ENCODE data around the gene PRSS37. TPM values are rescaled to one million over a fixed set of nuclear protein-coding genes. Genes with fewer than 3 reads are reported as not detected.

PRSS37 gene
- total RNA-seq, 2 experiments from 2014 or later, result not detected

DNA sequence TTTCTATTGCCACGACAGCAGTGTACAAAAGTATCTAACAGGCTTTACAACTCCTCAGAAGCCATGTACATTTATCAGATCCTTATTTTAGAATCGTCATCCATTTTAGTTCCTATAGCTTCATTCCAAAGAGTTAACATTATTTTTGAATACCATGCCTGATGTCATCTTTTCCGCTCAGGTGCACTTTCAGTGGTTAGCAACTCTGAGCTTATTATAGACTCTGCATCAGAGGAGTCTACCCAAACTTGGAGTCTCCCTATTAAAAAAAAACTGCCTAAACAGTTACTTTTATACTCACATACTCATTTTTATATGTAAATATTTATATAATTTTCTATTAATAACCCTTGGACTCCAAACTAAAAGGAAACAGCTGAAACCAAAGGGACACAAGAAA lies 31.6 kb upstream of the PRSS37 start:
- BruUV-seq (replicated peaks), result no TSS peak
- ChIA-PET POLR2A (no interaction called here), CTCF (ENCODE audit: unreplicated experiment) (no interaction called here)
- no peaks in the 10 kb centered on the region for H4K20me1 ChIP-seq (ENCODE audit: insufficient read depth, low read length)
- no peak overlapping the region for H2AFZ ChIP-seq (ENCODE audit: low read length)
- no peak overlapping the region for H3K4me2 ChIP-seq (ENCODE audit: low read length)
- intact Hi-C loops (cut with micrococcal nuclease; ENCODE audit: unreplicated experiment), result no loop called here
- H3K36me3 ChIP-seq (ENCODE audit: insufficient read depth, low read length), result no peaks in the 10 kb centered on the region
- DNase-seq (ENCODE audit: low spot score), result no peak
- H3K4me1 ChIP-seq (ENCODE audit: insufficient read depth, low read length, poor library complexity, severe bottlenecking), result no peaks in the 10 kb centered on the region
- H3K27ac ChIP-seq (ENCODE audit: low read depth, low read length, poor library complexity, severe bottlenecking), result no peak overlapping the region
- H3K79me2 ChIP-seq (ENCODE audit: insufficient read depth, low read depth, low read length), result no peaks in the 10 kb centered on the region
- no peaks in the 10 kb centered on the region for H3K9me3 ChIP-seq (ENCODE audit: low read length)
- H3K9me2 ChIP-seq (ENCODE audit: insufficient read depth, low read length), result no peaks in the 10 kb centered on the region
- no peak overlapping the region for H3K4me3 ChIP-seq (ENCODE audit: low read depth, low read length, poor library complexity, severe bottlenecking)
- TF ChIP-seq, protein P1, sequence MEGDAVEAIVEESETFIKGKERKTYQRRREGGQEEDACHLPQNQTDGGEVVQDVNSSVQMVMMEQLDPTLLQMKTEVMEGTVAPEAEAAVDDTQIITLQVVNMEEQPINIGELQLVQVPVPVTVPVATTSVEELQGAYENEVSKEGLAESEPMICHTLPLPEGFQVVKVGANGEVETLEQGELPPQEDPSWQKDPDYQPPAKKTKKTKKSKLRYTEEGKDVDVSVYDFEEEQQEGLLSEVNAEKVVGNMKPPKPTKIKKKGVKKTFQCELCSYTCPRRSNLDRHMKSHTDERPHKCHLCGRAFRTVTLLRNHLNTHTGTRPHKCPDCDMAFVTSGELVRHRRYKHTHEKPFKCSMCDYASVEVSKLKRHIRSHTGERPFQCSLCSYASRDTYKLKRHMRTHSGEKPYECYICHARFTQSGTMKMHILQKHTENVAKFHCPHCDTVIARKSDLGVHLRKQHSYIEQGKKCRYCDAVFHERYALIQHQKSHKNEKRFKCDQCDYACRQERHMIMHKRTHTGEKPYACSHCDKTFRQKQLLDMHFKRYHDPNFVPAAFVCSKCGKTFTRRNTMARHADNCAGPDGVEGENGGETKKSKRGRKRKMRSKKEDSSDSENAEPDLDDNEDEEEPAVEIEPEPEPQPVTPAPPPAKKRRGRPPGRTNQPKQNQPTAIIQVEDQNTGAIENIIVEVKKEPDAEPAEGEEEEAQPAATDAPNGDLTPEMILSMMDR (conservative IDR thresholded peaks at IDR 0.05; ENCODE audit: low read length), result no peak
- TF ChIP-seq EZH2phosphoT487 (IDR thresholded peaks at IDR 0.05; ENCODE audit: borderline replicate concordance, low read depth, low read length), result no peak

DNA sequence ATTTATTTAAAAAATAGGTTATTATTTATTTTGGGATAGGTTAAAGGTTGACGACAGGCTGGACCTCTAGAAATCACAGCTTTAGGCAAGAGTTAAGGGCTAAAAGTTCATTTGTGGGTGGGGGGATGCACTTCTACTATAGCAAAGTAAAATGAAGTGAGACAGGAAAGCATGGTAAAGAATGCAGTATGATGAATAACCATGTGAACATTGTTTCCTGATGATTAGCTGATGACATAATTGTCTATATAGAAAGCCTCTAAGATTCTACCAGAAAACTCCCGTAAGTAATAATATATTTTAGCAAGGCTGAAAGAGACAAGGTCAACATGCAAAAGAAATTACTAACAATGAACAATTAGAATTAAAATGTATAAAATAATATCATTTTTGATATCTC lies 25.7 kb upstream of the PRSS37 start:
- no peaks in the 10 kb centered on the region for H4K20me1 ChIP-seq (ENCODE audit: insufficient read depth, low read length)
- H3K36me3 ChIP-seq (ENCODE audit: insufficient read depth, low read length), result no peaks in the 10 kb centered on the region
- H3K4me3 ChIP-seq (ENCODE audit: low read depth, low read length, poor library complexity, severe bottlenecking), result no peak overlapping the region
- H3K4me2 ChIP-seq (ENCODE audit: low read length), result no peak overlapping the region
- no peaks in the 10 kb centered on the region for H3K9me3 ChIP-seq (ENCODE audit: low read length)
- H3K79me2 ChIP-seq (ENCODE audit: insufficient read depth, low read depth, low read length), result no peaks in the 10 kb centered on the region
- POLR2A ChIA-PET, result interaction anchor here (0.6 kb wide), 1 partner anchor 1471 kb away, joined by 5 read pairs; no protein-coding TSS in a partner anchor
- H3K27ac ChIP-seq (ENCODE audit: low read depth, low read length, poor library complexity, severe bottlenecking), result no peak overlapping the region
- intact Hi-C loops (cut with micrococcal nuclease; ENCODE audit: unreplicated experiment), result no loop called here
- H3K4me1 ChIP-seq (ENCODE audit: insufficient read depth, low read length, poor library complexity, severe bottlenecking), result no peaks in the 10 kb centered on the region
- BruUV-seq (replicated peaks), result no TSS peak
- TF ChIP-seq, protein P1 (conservative IDR thresholded peaks at IDR 0.05; ENCODE audit: low read length), result no peak
- no peak for TF ChIP-seq EZH2phosphoT487 (IDR thresholded peaks at IDR 0.05; ENCODE audit: borderline replicate concordance, low read depth, low read length)
- H3K9me2 ChIP-seq (ENCODE audit: insufficient read depth, low read length), result no peaks in the 10 kb centered on the region
- CTCF ChIA-PET (ENCODE audit: unreplicated experiment), result no interaction called here
- no peak overlapping the region for H2AFZ ChIP-seq (ENCODE audit: low read length)
- no peak for DNase-seq (ENCODE audit: low spot score)

DNA sequence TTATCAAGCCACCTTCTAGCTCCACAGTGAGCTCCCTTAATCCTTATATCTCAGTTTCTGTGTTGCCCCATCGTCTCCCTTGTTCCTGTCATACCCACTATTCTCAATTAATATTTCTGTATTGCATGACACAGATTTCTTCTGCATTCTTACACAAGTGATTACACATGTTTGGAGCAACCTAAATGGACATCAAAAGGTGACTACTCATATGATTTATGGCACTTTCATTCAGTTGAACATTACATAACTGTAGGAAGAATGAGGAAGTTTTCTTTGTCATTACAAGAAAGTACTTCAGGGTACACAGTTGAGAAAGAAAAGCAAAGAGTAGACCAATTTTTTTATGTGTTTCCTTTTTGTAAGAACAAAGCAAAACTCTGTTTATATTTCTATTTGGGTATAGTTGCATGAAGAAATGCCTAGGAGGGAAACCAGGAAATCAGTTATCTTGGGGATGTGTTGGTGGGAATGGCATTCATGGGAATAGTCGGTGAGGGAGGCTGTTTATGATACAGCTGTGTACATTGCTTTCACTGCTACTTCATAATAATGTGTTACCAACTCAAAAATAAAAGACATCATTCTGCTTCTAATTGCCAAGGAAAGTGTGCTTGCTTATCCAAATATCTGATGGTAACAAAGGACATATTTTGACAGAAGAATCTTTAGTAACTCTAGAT lies 23.6 kb upstream of the PRSS37 start:
- no peak overlapping the region for H2AFZ ChIP-seq (ENCODE audit: low read length)
- TF ChIP-seq, protein P1 (conservative IDR thresholded peaks at IDR 0.05; ENCODE audit: low read length), result no peak
- TF ChIP-seq EZH2phosphoT487 (IDR thresholded peaks at IDR 0.05; ENCODE audit: borderline replicate concordance, low read depth, low read length), result no peak
- no peak for DNase-seq (ENCODE audit: low spot score)
- POLR2A ChIA-PET, result interaction anchor here (0.7 kb wide), 1 partner anchor 102 kb away, joined by 5 read pairs; no protein-coding TSS in a partner anchor
- H3K27ac ChIP-seq (ENCODE audit: low read depth, low read length, poor library complexity, severe bottlenecking), result no peak overlapping the region
- BruUV-seq (replicated peaks), result no TSS peak
- H3K36me3 ChIP-seq (ENCODE audit: insufficient read depth, low read length), result no peaks in the 10 kb centered on the region
- H3K9me2 ChIP-seq (ENCODE audit: insufficient read depth, low read length), result no peaks in the 10 kb centered on the region
- H3K9me3 ChIP-seq (ENCODE audit: low read length), result no peaks in the 10 kb centered on the region
- no peaks in the 10 kb centered on the region for H4K20me1 ChIP-seq (ENCODE audit: insufficient read depth, low read length)
- no peak overlapping the region for H3K4me3 ChIP-seq (ENCODE audit: low read depth, low read length, poor library complexity, severe bottlenecking)
- no peak overlapping the region for H3K4me2 ChIP-seq (ENCODE audit: low read length)
- H3K4me1 ChIP-seq (ENCODE audit: insufficient read depth, low read length, poor library complexity, severe bottlenecking), result no peaks in the 10 kb centered on the region
- intact Hi-C loops (cut with micrococcal nuclease; ENCODE audit: unreplicated experiment), result no loop called here
- CTCF ChIA-PET (ENCODE audit: unreplicated experiment), result no interaction called here
- no peaks in the 10 kb centered on the region for H3K79me2 ChIP-seq (ENCODE audit: insufficient read depth, low read depth, low read length)

Measured in OCI-LY7 (cell line).